Measurements from ENCODE around the gene TTC29.
"Not testable (repeated sequence)": the region's sequence is repeated elsewhere in the genome, so short reads cannot be mapped to it uniquely, and the experiment has no call there.

Gene TTC29

GRCh38 chr4:146709956-146710355 lies 235.7 kb downstream of the TTC29 start:
- no peak for DNase-seq (ENCODE audit: low read depth in 2 of 2)

- DNase-seq (ENCODE audit: low read depth in 2 of 2): no peak
Observed at GRCh38 chr4:146699910-146700309, 245.8 kb downstream of the TTC29 start.

GRCh38 chr4:146674829-146675570 lies 270.7 kb downstream of the TTC29 start:
- no peak for DNase-seq (ENCODE audit: low read depth in 2 of 2)

GRCh38 chr4:146663968-146664311 lies 281.7 kb downstream of the TTC29 start:
- DNase-seq (ENCODE audit: low read depth in 2 of 2): not testable (repeated sequence)

GRCh38 chr4:146661367-146661766 lies 284.3 kb downstream of the TTC29 start:
- DNase-seq (ENCODE audit: low read depth in 2 of 2): no peak
